Measurements from ENCODE around the gene KLHL29. TPM values are rescaled to one million over a fixed set of nuclear protein-coding genes. Genes with fewer than 3 reads are reported as not detected.

Gene KLHL29
- total and polyA plus RNA-seq, 2 donors (not counting 1 experiment from before 2014, with no cell fraction given): 1.3 to 3.4 TPM

- no peak overlapping the region for H3K27ac ChIP-seq (ENCODE audit: low read length in 2 of 2)
- H3K27me3 ChIP-seq (replicated peaks in 1 of 4; ENCODE audit: control extremely low read depth in 1 of 4, control insufficient read depth in 3 of 4, insufficient read depth in 4 of 4, low read length in 3 of 4): no peaks in the 10 kb centered on the region
- H3K36me3 ChIP-seq (replicated peaks in 1 of 2; ENCODE audit: control extremely low read depth in 1 of 2, control insufficient read depth in 1 of 2, extremely low read depth in 1 of 2, insufficient read depth in 2 of 2, low read length in 1 of 2): no peaks in the 10 kb centered on the region
- H3K9me3 Mint-ChIP-seq (ENCODE audit: insufficient read depth): no peaks in the 10 kb centered on the region
- ATAC-seq (ENCODE audit: low read depth) (no peak), DNase-seq (no peak)
- H3K4me3 Mint-ChIP-seq: no peak overlapping the region
- no peaks in the 10 kb centered on the region for H3K4me1 ChIP-seq (ENCODE audit: control insufficient read depth in 2 of 2, insufficient read depth in 2 of 2, low read length in 2 of 2)
- no peak overlapping the region for H2AFZ ChIP-seq (ENCODE audit: insufficient read depth, low read depth, low read length, poor library complexity, severe bottlenecking)
- no peak overlapping the region for H3K9ac ChIP-seq (ENCODE audit: low read length)
- H3K4me2 ChIP-seq (replicated peaks; ENCODE audit: low read depth, low read length, poor library complexity, severe bottlenecking): no peak overlapping the region
- peaks cover 0 to 20% (median 0%) of the 10 kb centered on the region in 3 donors for H3K9me3 ChIP-seq (ENCODE audit: control extremely low read depth in 1 of 3, control insufficient read depth in 2 of 3, insufficient read depth in 1 of 3, low read length in 2 of 3)
- H4K20me1 ChIP-seq (ENCODE audit: control insufficient read depth, insufficient read depth, low read length, poor library complexity, severe bottlenecking): no peaks in the 10 kb centered on the region
- TF ChIP-seq CTCF (IDR thresholded peaks at IDR 0.05) (no peak), EZH2 (IDR thresholded peaks at IDR 0.05; ENCODE audit: borderline replicate concordance, insufficient read depth, low read depth, low read length, poor library complexity, severe bottlenecking) (no peak)
- no peak overlapping the region for H3K27ac Mint-ChIP-seq
- WGBS (ENCODE audit: insufficient coverage): 100% methylated on average over 4 of the region's 10 CpGs
- POLR2A ChIA-PET: no interaction called here
- CTCF ChIA-PET: no interaction called here
- H3K79me2 ChIP-seq (ENCODE audit: control insufficient read depth, insufficient read depth, low read length): no peaks in the 10 kb centered on the region
- H3K27me3 Mint-ChIP-seq: no peaks in the 10 kb centered on the region
- H3K4me1 Mint-ChIP-seq: no peaks in the 10 kb centered on the region
- H3K4me3 ChIP-seq (ENCODE audit: control extremely low read depth in 1 of 5, extremely low read depth in 1 of 5, insufficient read depth in 1 of 5, low read depth in 2 of 5, low read length in 4 of 5): no peak overlapping the region
- intact Hi-C loops (cut with micrococcal nuclease): no loop called here
These were observed 260.3 kb downstream of the KLHL29 start for GRCh38 chr2:23645230-23645808.

- Mint-ChIP-seq H3K27me3 (no peaks in the 10 kb centered on the region), H3K4me3 (no peak overlapping the region), H3K27ac (no peak overlapping the region), H3K4me1 (no peaks in the 10 kb centered on the region), H3K9me3 (ENCODE audit: insufficient read depth) (no peaks in the 10 kb centered on the region)
- POLR2A ChIA-PET: no interaction called here
- Histone ChIP-seq H2AFZ (ENCODE audit: insufficient read depth, low read depth, low read length, poor library complexity, severe bottlenecking) (no peak overlapping the region), H3K9me3 (ENCODE audit: control extremely low read depth in 1 of 3, control insufficient read depth in 2 of 3, insufficient read depth in 1 of 3, low read length in 2 of 3) (peaks cover 0 to 11% (median 0%) of the 10 kb centered on the region in 3 donors), H3K4me3 (ENCODE audit: control extremely low read depth in 1 of 5, extremely low read depth in 1 of 5, insufficient read depth in 1 of 5, low read depth in 2 of 5, low read length in 4 of 5) (no peak overlapping the region), H3K36me3 (replicated peaks in 1 of 2; ENCODE audit: control extremely low read depth in 1 of 2, control insufficient read depth in 1 of 2, extremely low read depth in 1 of 2, insufficient read depth in 2 of 2, low read length in 1 of 2) (no peaks in the 10 kb centered on the region), H3K4me2 (replicated peaks; ENCODE audit: low read depth, low read length, poor library complexity, severe bottlenecking) (no peak overlapping the region), H3K79me2 (ENCODE audit: control insufficient read depth, insufficient read depth, low read length) (no peaks in the 10 kb centered on the region), H3K9ac (ENCODE audit: low read length) (no peak overlapping the region), H3K27me3 (replicated peaks in 1 of 4; ENCODE audit: control extremely low read depth in 1 of 4, control insufficient read depth in 3 of 4, insufficient read depth in 4 of 4, low read length in 3 of 4) (no peaks in the 10 kb centered on the region), H4K20me1 (ENCODE audit: control insufficient read depth, insufficient read depth, low read length, poor library complexity, severe bottlenecking) (no peaks in the 10 kb centered on the region), H3K4me1 (ENCODE audit: control insufficient read depth in 2 of 2, insufficient read depth in 2 of 2, low read length in 2 of 2) (no peaks in the 10 kb centered on the region), H3K27ac (ENCODE audit: low read length in 2 of 2) (no peak overlapping the region)
- TF ChIP-seq EZH2 (IDR thresholded peaks at IDR 0.05; ENCODE audit: borderline replicate concordance, insufficient read depth, low read depth, low read length, poor library complexity, severe bottlenecking) (no peak), CTCF (IDR thresholded peaks at IDR 0.05) (no peak)
- intact Hi-C loops (cut with micrococcal nuclease): no loop called here
- ATAC-seq (ENCODE audit: low read depth) (no peak), DNase-seq (no peak)
- 94% methylated on average over 12 of the region's 13 CpGs for WGBS (ENCODE audit: insufficient coverage)
- CTCF ChIA-PET: no interaction called here
These were observed 262.6 kb downstream of the KLHL29 start for GRCh38 chr2:23647563-23647962.

All from B cell (primary cell).